ENCODE results near the gene NKD2. TPM values are rescaled to one million over a fixed set of nuclear protein-coding genes. Genes with fewer than 3 reads are reported as not detected.

NKD2 gene
- total and polyA plus RNA-seq, 9 of the 15 experiments (the other 6 are each of a cell fraction or from before 2014, with no cell fraction given) = 0.09 to 0.64 (median 0.27) TPM; not detected in 5

- FAIRE-seq (no peak), DNase-seq (ENCODE audit: extremely low read depth in 1 of 4, low spot score in 3 of 4) (no peak), ATAC-seq (no peak)
- Histone ChIP-seq H3K27ac (ENCODE audit: extremely low read depth, low read depth, low read length) (no peak overlapping the region), H3K9ac (ENCODE audit: insufficient read depth in 1 of 2, low read depth in 2 of 2, low read length in 2 of 2) (no peak overlapping the region), H3K9me1 (ENCODE audit: control insufficient read depth, insufficient read depth, low read length) (no peaks in the 10 kb centered on the region), H3K4me1 (replicated peaks in 1 of 2; ENCODE audit: control insufficient read depth in 2 of 2, insufficient read depth in 2 of 2, low read length in 2 of 2) (peaks cover 0 to 59% of the 10 kb centered on the region in 2 experiments; a peak in 2 of 5 replicates), H2AFZ (ENCODE audit: low read depth, low read length) (no peak overlapping the region), H3K27me3 (ENCODE audit: control insufficient read depth in 2 of 2, insufficient read depth in 2 of 2, low read length in 2 of 2) (peaks cover 3 to 56% of the 10 kb centered on the region in 2 experiments; a peak in 3 of 5 replicates), H3K79me2 (ENCODE audit: control insufficient read depth, insufficient read depth, low read length) (no peaks in the 10 kb centered on the region), H3K4me3 (no peak overlapping the region), H3K4me2 (ENCODE audit: insufficient read depth, low read length) (no peak overlapping the region), H3K36me3 (ENCODE audit: control insufficient read depth, insufficient read depth, low read length) (no peaks in the 10 kb centered on the region), H3K9me3 (replicated peaks; ENCODE audit: control insufficient read depth, insufficient read depth, low read depth, low read length) (no peaks in the 10 kb centered on the region), H4K20me1 (replicated peaks; ENCODE audit: control insufficient read depth, insufficient read depth, low read length) (peaks cover 6% of the 10 kb centered on the region; the same call in 1 of the 2 replicates)
- intact Hi-C loops (cut with micrococcal nuclease) (no loop called here), in situ Hi-C loops (cut with MboI) (no loop called here)
- TF ChIP-seq SOX6 (IDR thresholded peaks at IDR 0.05) (no peak), SIN3A (IDR thresholded peaks at IDR 0.05; ENCODE audit: borderline replicate concordance in 2 of 2, control insufficient read depth in 1 of 2, low read depth in 2 of 2, low read length in 2 of 2) (no peak), SAFB (IDR thresholded peaks at IDR 0.05; ENCODE audit: borderline replicate concordance, low read depth, low read length) (no peak), MAZ (CRISPR knock-in tag; conservative IDR thresholded peaks at IDR 0.05 in 1 of 2, IDR thresholded peaks at IDR 0.05 in 1 of 2) (no peak), NCOA1 (IDR thresholded peaks at IDR 0.05; ENCODE audit: low read depth) (no peak), ZNF57 (CRISPR knock-in tag; IDR thresholded peaks at IDR 0.05) (no peak), PHB (CRISPR knock-in tag; IDR thresholded peaks at IDR 0.05) (no peak), ZBTB26 (CRISPR knock-in tag; IDR thresholded peaks at IDR 0.05) (no peak), MTF1 (CRISPR knock-in tag; IDR thresholded peaks at IDR 0.05; ENCODE audit: borderline replicate concordance) (no peak), CXXC5 (CRISPR knock-in tag; IDR thresholded peaks at IDR 0.05) (no peak)
- POLR2A ChIA-PET = no interaction called here
- no TSS peak for BruUV-seq (replicated peaks)
- 48% methylated on average over 14 of the region's 23 CpGs for WGBS (ENCODE audit: insufficient coverage, low coverage, missing lambda C conversion rate)
- CTCF ChIA-PET (ENCODE audit: low intra/inter-chr PET ratio) = no interaction called here
Measured at GRCh38 chr5:1078851-1079250, 70.2 kb downstream of the NKD2 start.

Data from K562 (cell line).